ENCODE results near the gene NRIP1.

GRCh38 chr21:14959343-14959742 is 105.5 kb downstream of the NRIP1 start:
- TF ChIP-seq CTCF (IDR thresholded peaks at IDR 0.05) (no peak), POLR2A (IDR thresholded peaks at IDR 0.05) (no peak), POLR2AphosphoS5 (IDR thresholded peaks at IDR 0.05) (no peak), EP300 (IDR thresholded peaks at IDR 0.05) (no peak)

Measured in suprapubic skin (tissue), 4 donors.